GM12875 (cell line): ENCODE data around the gene ITGA2B.
"Not testable (repeated sequence)": the region's sequence is repeated elsewhere in the genome, so short reads cannot be mapped to it uniquely, and the experiment has no call there.

Experiments
- H3K4me3 ChIP-seq: one replicate; pipeline ENCODE4 v1.5.1; 2011; ENCODE audit warnings: low read depth, low read length, control low read depth
- TF ChIP-seq, protein P1 (sequence below): IDR thresholded peaks from 2 replicates; pipeline ENCODE4 v1.5.1; 2011; ENCODE audit warnings: low read depth, mild to moderate bottlenecking, control low read depth, inconsistent platforms, low read length, moderate library complexity, borderline replicate concordance; ENCODE audit not compliant: insufficient read depth

ITGA2B gene

DNA sequence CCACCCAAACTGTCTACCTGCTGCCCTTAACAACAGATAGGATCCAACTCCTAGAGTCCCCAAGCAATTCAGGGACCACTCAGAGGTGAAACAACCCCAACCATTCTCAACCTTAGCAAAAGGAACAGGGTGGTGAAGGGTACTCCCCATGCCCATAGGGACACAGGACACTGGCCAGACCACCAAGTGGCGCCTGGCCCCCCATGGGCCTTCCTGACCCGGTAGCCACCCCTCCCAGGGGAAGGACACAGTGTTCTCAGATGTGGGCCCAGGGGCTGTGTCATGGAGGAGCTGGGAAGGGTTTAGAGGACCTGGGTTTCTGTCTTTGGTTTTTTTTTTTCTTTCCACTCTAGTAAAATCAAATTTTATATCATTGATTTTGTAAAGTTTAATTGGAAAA lies 55.1 kb downstream of the ITGA2B start:
- H3K4me3 ChIP-seq = no peak overlapping the region
- TF ChIP-seq, protein P1, sequence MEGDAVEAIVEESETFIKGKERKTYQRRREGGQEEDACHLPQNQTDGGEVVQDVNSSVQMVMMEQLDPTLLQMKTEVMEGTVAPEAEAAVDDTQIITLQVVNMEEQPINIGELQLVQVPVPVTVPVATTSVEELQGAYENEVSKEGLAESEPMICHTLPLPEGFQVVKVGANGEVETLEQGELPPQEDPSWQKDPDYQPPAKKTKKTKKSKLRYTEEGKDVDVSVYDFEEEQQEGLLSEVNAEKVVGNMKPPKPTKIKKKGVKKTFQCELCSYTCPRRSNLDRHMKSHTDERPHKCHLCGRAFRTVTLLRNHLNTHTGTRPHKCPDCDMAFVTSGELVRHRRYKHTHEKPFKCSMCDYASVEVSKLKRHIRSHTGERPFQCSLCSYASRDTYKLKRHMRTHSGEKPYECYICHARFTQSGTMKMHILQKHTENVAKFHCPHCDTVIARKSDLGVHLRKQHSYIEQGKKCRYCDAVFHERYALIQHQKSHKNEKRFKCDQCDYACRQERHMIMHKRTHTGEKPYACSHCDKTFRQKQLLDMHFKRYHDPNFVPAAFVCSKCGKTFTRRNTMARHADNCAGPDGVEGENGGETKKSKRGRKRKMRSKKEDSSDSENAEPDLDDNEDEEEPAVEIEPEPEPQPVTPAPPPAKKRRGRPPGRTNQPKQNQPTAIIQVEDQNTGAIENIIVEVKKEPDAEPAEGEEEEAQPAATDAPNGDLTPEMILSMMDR = no peak

DNA sequence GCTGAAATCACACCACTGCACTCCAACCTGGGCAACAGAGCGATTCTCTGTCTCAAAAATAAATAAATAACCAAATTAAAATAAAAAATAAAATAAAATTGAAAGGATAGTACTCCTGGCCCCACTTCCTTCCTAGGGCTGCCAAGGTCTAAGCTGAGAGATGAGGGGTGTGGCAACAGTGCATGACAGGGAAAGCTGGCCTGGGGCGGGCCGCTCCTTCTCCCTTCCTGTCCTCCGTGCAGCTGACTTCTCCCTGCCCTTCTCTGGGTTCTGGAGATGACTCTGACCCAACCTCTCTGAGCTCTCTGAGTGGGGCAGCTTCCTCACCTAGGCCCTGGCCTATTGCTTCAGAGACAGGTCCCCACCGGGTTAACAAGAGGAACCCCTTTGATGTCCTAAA lies 56.1 kb downstream of the ITGA2B start:
- TF ChIP-seq, protein P1 = no peak
- H3K4me3 ChIP-seq = no peak overlapping the region

GRCh38 chr17:44331249-44331760 lies 58.1 kb downstream of the ITGA2B start:
- no peak overlapping the region for H3K4me3 ChIP-seq

GRCh38 chr17:44330263-44330662 lies 59.2 kb downstream of the ITGA2B start:
- not testable (repeated sequence) for H3K4me3 ChIP-seq

More at GRCh38 chr17:44331249-44331760, 58.1 kb downstream of the ITGA2B start:
- TF ChIP-seq, protein P1 = peak; percentile 67; the same call in 1 of the 2 replicates

GRCh38 chr17:44329516-44329915 lies 59.9 kb downstream of the ITGA2B start:
- not testable (repeated sequence) for H3K4me3 ChIP-seq

DNA sequence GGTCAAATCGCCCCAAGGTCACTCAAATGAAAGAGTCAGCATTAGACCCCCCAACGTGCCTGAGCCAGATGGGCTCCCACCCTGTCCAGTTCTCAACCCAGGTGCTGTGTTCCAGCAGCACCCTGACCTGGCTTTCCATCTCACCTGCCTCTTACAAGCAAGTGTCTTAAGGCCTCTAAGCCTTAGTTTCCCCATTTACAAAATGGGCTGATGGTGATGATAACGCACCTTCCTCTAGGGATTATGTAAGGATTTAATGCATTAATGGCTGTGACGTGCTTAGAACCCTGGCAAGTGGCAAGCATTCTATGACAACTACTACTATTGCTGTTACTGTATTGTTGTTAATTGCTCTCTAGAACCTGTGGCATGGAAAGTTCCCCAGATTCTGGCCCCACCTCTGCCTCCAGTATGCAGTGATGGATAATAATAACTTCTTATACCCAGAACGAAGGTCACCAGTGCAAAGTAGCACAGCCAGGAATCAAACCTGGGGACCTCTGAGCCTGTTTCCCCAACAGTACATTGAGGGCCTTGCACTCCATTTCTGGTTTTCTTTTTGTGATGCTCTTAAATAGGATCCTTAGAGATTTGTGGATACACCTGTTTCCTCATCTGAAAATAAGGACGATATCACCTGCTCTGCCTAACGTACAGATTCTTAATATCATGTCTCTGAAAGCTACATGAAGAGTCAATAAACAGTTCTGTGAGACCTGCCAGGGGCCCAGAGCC lies 61.6 kb downstream of the ITGA2B start:
- TF ChIP-seq, protein P1 = no peak
- no peak overlapping the region for H3K4me3 ChIP-seq

DNA sequence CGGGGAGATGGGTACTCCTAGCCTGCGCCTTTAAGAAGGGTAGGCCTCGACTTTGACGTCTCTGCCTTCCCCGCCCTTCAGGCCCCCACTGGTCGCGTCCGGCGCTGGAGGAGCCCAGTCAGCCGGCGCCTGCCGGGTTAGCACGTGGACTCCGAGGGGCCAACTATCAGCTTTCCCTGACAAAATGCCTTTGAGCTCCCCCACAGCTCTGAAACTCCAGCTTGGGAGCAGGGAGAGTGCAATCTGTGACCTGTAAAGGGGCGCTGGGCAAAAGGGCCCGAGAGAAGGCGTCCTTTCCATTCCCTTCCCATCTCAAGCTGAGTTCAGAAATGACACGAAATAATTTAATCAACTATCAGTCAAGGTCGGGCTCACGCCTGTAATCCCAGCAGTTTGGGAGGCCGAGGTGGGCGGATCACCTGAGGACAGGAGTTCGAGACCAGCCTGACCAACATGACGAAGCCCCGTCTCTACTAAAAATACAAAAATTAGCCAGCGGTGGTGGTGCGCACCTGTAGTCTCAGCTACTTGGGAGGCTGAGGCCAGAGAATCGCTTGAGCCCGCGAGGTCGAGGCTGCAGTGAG lies 62.5 kb downstream of the ITGA2B start:
- TF ChIP-seq, protein P1 = no peak
- H3K4me3 ChIP-seq = peak overlapping the region; percentile 48

- TF ChIP-seq, protein P1 = no peak
- H3K4me3 ChIP-seq = peak within 1 kb of the TSS; percentile 94
Measured at GRCh38 chr17:44324571-44325275, 64.7 kb downstream of the ITGA2B start, which contains the start of gene SLC25A39. TSS of gene SLC25A39 (minus strand) at chr17:44324823. CDS start at chr17:44323562, 1,261 bp downstream.
